Peyer's patch (tissue), 4 donors: ENCODE results near the gene CYTL1.

Source experiments
- CTCF ChIP-seq, 6 experiments: fragments of 450-650 bp in 4 of 6; fragments of 200-600 bp in 2 of 6; sonication (generic) in 1 of 6; IDR thresholded peaks; one replicate each; pipeline ENCODE4 v1.5.1; 2017 to 2019; ENCODE audit warnings: antibody characterized with exemption in 6 of 6, mild to moderate bottlenecking in 3 of 6, moderate library complexity in 1 of 6
- POLR2A ChIP-seq, 2 donors: fragments of 450-650 bp; IDR thresholded peaks; one replicate each; pipeline ENCODE4 v1.5.1; 2017; ENCODE audit warnings: antibody characterized with exemption in 2 of 2, mild to moderate bottlenecking in 2 of 2, moderate library complexity in 2 of 2

GRCh38 chr4:4990329-4990728 lies 28.9 kb downstream of the CYTL1 start:
- no peak for TF ChIP-seq CTCF (IDR thresholded peaks at IDR 0.05)
- no peak for TF ChIP-seq POLR2A (IDR thresholded peaks at IDR 0.05)
